GM10248 (cell line): ENCODE measurements around the gene SMYD3.

ENCODE experiments used
- CTCF ChIA-PET: fragments of 300-600 bp; sonication (Branson Sonifier 250); formaldehyde crosslinking; extraction: SDS; loops from one replicate; lab custom pipeline; 2021; ENCODE audit warnings: antibody characterized with exemption; lab: Yijun Ruan, JAX
- POLR2A ChIA-PET: fragments of 350-650 bp; sonication (Branson Sonifier 250); formaldehyde crosslinking; extraction: SDS; loops from one replicate; lab custom pipeline; 2020; ENCODE audit warnings: antibody characterized with exemption; lab: Yijun Ruan, JAX
- DNase-seq: peaks from one replicate; pipeline ENCODE4 v3.0.0; 2012; ENCODE audit errors: extremely low spot score
- TF ChIP-seq, protein P1 (sequence below): IDR thresholded peaks from 2 replicates; pipeline ENCODE4 v1.5.1; 2012; ENCODE audit warnings: mild to moderate bottlenecking, low read depth; ENCODE audit errors: extremely low read depth, missing control alignments, control extremely low read depth

The SMYD3 gene

DNA sequence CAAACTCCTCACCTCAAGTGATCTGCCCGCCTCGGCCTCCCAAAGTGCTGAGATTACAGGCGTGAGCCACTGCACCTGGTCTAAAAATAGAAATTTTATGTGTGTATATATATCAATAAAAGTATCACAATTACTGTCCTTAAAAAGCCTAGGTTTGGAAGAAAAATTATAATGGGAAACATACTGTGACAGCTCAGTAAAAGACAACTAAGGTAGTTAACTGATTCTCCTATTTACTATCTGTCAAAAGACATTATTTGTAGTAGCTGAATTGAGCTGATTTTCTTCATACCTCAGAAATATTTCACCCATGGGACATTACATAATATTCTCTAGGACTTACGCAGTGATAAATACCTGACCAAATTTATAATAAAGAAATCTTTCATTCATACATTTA lies 122.5 kb downstream of the SMYD3 start:
- ChIA-PET POLR2A (no interaction called here), CTCF (interaction anchor here (1.2 to 1.6 kb wide), 3 partner anchors 9 to 12 kb away, joined by 3 read pairs; no protein-coding TSS in a partner anchor)
- TF ChIP-seq, protein P1, sequence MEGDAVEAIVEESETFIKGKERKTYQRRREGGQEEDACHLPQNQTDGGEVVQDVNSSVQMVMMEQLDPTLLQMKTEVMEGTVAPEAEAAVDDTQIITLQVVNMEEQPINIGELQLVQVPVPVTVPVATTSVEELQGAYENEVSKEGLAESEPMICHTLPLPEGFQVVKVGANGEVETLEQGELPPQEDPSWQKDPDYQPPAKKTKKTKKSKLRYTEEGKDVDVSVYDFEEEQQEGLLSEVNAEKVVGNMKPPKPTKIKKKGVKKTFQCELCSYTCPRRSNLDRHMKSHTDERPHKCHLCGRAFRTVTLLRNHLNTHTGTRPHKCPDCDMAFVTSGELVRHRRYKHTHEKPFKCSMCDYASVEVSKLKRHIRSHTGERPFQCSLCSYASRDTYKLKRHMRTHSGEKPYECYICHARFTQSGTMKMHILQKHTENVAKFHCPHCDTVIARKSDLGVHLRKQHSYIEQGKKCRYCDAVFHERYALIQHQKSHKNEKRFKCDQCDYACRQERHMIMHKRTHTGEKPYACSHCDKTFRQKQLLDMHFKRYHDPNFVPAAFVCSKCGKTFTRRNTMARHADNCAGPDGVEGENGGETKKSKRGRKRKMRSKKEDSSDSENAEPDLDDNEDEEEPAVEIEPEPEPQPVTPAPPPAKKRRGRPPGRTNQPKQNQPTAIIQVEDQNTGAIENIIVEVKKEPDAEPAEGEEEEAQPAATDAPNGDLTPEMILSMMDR, result no peak
- no peak for DNase-seq

DNA sequence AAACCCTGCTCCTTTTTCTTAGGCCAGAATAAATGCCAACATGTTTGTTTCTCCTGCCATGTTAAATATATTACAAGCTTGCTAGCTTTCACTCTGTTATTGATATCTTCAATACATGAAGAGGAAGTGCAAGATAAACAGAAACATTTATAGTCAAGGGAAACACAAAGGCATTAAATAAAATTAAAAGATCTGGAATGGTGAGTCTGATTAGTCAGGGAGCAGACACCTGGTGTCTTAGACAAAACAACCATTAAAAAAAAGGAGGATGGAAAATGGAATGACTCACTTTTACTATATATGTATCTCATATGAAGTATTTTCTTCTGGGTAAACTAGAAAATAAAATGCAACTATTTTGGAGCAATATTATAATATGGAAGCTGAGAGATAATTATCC lies 123.3 kb downstream of the SMYD3 start:
- ChIA-PET CTCF (interaction anchor here (1.2 to 1.6 kb wide), 3 partner anchors 10 to 12 kb away, joined by 3 read pairs; no protein-coding TSS in a partner anchor), POLR2A (no interaction called here)
- TF ChIP-seq, protein P1, result no peak
- no peak for DNase-seq

DNA sequence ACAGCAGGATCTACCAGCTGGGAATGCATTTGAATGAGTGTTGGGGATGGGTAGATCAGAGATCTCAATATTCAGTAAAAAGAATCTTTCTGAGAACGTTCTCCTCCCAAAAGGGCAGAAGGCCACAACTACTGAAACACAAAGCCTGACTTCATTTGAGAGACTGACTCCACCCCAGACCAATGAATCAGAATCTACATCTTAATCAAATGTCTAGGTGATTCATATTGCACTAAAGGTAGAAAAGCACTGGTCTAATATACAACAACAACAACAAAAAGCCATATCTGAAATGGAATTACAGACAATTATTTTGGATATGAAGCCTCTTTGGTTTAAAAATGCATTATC lies 123.9 kb downstream of the SMYD3 start:
- TF ChIP-seq, protein P1, result no peak
- CTCF ChIA-PET, result interaction anchor here (1.2 to 1.5 kb wide), 2 partner anchors 12 to 1230 kb away, joined by 3 read pairs; no protein-coding TSS in a partner anchor
- POLR2A ChIA-PET, result no interaction called here
- DNase-seq, result no peak

DNA sequence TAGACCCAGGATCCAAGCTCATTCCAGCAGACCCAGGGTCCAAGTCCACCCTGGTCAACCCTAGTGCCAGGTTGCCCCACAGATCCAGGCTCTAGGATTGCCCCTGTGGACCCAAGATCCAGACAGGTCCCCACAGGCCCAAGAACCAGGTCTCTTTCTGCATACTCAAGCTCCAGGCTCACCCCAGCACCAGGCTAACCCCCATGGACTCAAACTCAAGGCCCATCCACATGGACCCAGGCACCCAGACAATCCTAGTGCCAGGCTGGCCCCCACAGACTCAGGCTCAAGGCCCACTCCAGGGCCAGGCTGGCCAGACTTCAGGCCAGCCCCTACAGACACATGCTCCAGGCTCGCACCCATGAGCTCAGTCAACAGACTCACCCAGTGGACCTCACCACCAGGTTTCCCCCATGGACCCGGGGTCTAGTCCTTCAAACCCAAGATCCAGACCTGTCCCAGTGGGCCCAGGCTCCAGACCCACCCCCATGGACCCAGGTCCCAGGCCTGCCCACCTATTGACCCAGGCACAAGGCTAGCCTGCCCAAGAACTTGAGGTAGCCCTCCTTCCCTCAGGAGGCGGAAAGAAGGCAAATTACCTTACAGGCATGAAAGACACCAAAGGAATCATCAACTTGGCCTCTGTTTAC lies 124.4 kb downstream of the SMYD3 start:
- no peak for DNase-seq
- ChIA-PET POLR2A (no interaction called here), CTCF (interaction anchor here (1.2 kb wide), 1 partner anchor 1230 kb away, joined by 3 read pairs; no protein-coding TSS in a partner anchor)
- TF ChIP-seq, protein P1, result no peak

DNA sequence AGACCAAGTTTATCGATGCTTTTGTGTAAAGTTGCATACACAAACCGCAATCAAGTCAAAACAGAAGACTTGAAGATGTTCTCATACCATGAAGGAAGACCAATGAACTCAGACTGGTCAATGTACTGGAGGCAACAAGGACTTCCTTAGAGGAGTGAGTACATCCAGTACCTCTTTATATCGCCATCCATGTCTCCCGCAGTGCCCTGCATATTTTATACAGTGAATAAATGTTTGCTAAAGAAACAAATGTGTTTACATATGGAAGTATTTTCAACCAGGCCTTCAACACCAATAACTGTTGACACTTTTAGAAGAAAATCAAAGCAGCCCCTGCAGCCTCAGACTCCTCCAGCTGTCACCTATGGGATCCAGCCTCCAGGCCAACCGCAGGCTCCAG lies 125.6 kb downstream of the SMYD3 start:
- no peak for DNase-seq
- ChIA-PET CTCF (no interaction called here), POLR2A (no interaction called here)
- TF ChIP-seq, protein P1, result no peak

DNA sequence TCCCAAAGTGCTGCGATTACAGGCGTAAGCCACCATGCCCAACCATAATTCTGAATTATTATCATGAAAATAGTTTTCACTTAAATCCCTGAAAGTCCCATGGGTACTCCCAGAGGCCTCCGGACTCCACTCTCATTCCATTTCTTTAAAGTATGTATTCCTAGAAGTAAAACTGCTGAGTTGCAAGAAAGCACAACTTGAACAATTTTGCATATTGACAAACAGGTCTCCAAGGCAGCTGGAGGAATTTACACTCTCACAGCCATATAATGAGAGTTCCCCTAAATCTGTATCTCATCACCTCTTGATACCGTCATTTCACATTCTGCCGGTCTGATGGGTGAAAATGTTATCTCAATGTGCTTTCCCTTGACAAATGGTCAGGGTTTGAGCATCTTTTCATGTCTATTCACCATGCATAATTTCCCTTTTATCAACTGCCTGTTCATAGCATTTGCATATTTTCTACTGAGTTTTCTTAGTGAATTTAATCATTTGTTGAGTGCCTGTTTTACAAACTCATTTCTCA lies 129.4 kb downstream of the SMYD3 start:
- DNase-seq, result no peak
- CTCF ChIA-PET, result interaction anchor here (1.2 kb wide), 1 partner anchor 35 kb away, joined by 3 read pairs; no protein-coding TSS in a partner anchor
- POLR2A ChIA-PET, result no interaction called here
- TF ChIP-seq, protein P1, result no peak
